H1 (cell line): ENCODE results near the gene CACNB4. TPM values are rescaled to one million over a fixed set of nuclear protein-coding genes. Genes with fewer than 3 reads are reported as not detected.

Source experiments
- CTCF ChIA-PET: fragments of 300-600 bp; sonication (Branson Sonifier 250); formaldehyde crosslinking; loops from one replicate; lab custom pipeline; 2021; ENCODE audit not compliant: partially characterized antibody; lab: Charles Lee
- POLR2A ChIA-PET: fragments of 300-600 bp; sonication (Branson Sonifier 250); formaldehyde crosslinking; loops from one replicate; lab custom pipeline; 2021; ENCODE audit warnings: inconsistent platforms; ENCODE audit not compliant: partially characterized antibody; lab: Charles Lee
- DNase-seq, 2 experiments: peaks; one replicate each; pipeline versions ENCODE4 v3.0.0 to v3.0.0-alpha.2; 2010 to 2022; ENCODE audit warnings: low spot score in 2 of 2, low read depth in 1 of 2, mixed read lengths in 1 of 2
- FAIRE-seq: peaks from 2 replicates; lab custom pipeline; 2011; peaks lifted over from hg19 to GRCh38; lab: Jason Lieb, UNC
- H2AFZ ChIP-seq: 2 replicates; pipeline ENCODE4 v1.8.1; 2012; ENCODE audit warnings: low read length, inconsistent platforms
- H2AK5ac ChIP-seq: 2 replicates; pipeline ENCODE4 v1.6.1; 2013; ENCODE audit warnings: low read depth, low read length
- H2BK120ac ChIP-seq: replicated peaks from 2 replicates; pipeline ENCODE3; 2013; ENCODE audit warnings: low read depth, low read length, inconsistent platforms
- H2BK12ac ChIP-seq: 2 replicates; pipeline ENCODE4 v1.6.1; 2013; ENCODE audit warnings: low read depth, low read length
- H2BK15ac ChIP-seq: 2 replicates; pipeline ENCODE4 v1.6.1; 2013; ENCODE audit warnings: low read length
- H2BK20ac ChIP-seq: 2 replicates; pipeline ENCODE4 v1.6.1; 2013; ENCODE audit warnings: low read length
- H2BK5ac ChIP-seq: 2 replicates; pipeline ENCODE4 v1.6.1; 2013; ENCODE audit warnings: low read depth, low read length
- H3K14ac ChIP-seq: 2 replicates; pipeline ENCODE4 v1.6.1; 2013; ENCODE audit warnings: inconsistent platforms; ENCODE audit not compliant: insufficient read length
- H3K18ac ChIP-seq: 2 replicates; pipeline ENCODE4 v1.6.1; 2013; ENCODE audit warnings: low read length; ENCODE audit errors: extremely low read depth
- H3K23ac ChIP-seq: 2 replicates; pipeline ENCODE4 v1.6.1; 2013; ENCODE audit warnings: inconsistent platforms; ENCODE audit not compliant: insufficient read length
- H3K23me2 ChIP-seq: 2 replicates; pipeline ENCODE4 v1.6.1; 2013; ENCODE audit warnings: low read depth, low read length
- H3K27ac ChIP-seq: 2 replicates; pipeline ENCODE4 v1.6.1; 2011; ENCODE audit warnings: low read depth, low read length, inconsistent platforms
- H3K27me3 ChIP-seq, 4 experiments: replicated peaks in 1 of 4; 1 replicate in 1 of 4; 2 replicates in 3 of 4; pipeline versions ENCODE4 v1.6.1 to v1.8.1; 2011 to 2013; ENCODE audit warnings: low read length in 3 of 4, mild to moderate bottlenecking in 3 of 4, inconsistent platforms in 2 of 4, mixed read lengths in 2 of 4, moderate library complexity in 1 of 4; ENCODE audit not compliant: control insufficient read depth in 3 of 4, insufficient read depth in 3 of 4; ENCODE audit errors: extremely low read depth in 1 of 4
- H3K36me3 ChIP-seq, 4 experiments: 2 replicates each; pipeline versions ENCODE4 v1.6.1 to v1.8.1; 2011 to 2013; ENCODE audit warnings: mild to moderate bottlenecking in 4 of 4, low read length in 3 of 4, moderate library complexity in 2 of 4, control low read depth in 1 of 4, inconsistent platforms in 1 of 4; ENCODE audit not compliant: insufficient read depth in 4 of 4, control insufficient read depth in 2 of 4
- H3K4ac ChIP-seq: replicated peaks from 2 replicates; pipeline ENCODE3; 2013; ENCODE audit warnings: low read length, low read depth, mixed read lengths, inconsistent platforms; ENCODE audit not compliant: insufficient read length
- H3K4me1 ChIP-seq, 4 experiments: replicated peaks in 1 of 4; 1 replicate in 1 of 4; 2 replicates in 3 of 4; pipeline versions ENCODE4 v1.6.1 to v1.8.1; 2011 to 2013; ENCODE audit warnings: low read length in 3 of 4, inconsistent platforms in 2 of 4, mixed read lengths in 1 of 4; ENCODE audit not compliant: insufficient read depth in 4 of 4, control insufficient read depth in 3 of 4
- H3K4me2 ChIP-seq, 2 experiments: 2 replicates each; pipeline versions ENCODE4 v1.6.1 to v1.8.1; 2011 to 2013; ENCODE audit warnings: low read depth in 2 of 2, low read length in 2 of 2, control low read depth in 1 of 2, inconsistent platforms in 1 of 2, mild to moderate bottlenecking in 1 of 2; ENCODE audit not compliant: insufficient read depth in 1 of 2
- H3K4me3 ChIP-seq, 4 experiments: fragments of 200-600, 300-600 bp in 1 of 4; sonication (generic), shearing (Covaris generic), sonication (Bioruptor Twin) in 1 of 4; 2 replicates each; pipeline versions ENCODE4 v1.5.1 to v1.8.1; 2011 to 2016; ENCODE audit warnings: low read length in 4 of 4, low read depth in 3 of 4, control low read depth in 2 of 4, inconsistent platforms in 2 of 4, mild to moderate bottlenecking in 2 of 4, mixed read lengths in 1 of 4, moderate library complexity in 1 of 4; ENCODE audit not compliant: insufficient read depth in 2 of 4; ENCODE audit errors: extremely low read depth in 1 of 4
- H3K56ac ChIP-seq: replicated peaks from 2 replicates; pipeline ENCODE3; 2013; ENCODE audit warnings: low read depth, mild to moderate bottlenecking, mixed read lengths, low read length, inconsistent platforms; ENCODE audit not compliant: insufficient read length
- H3K79me1 ChIP-seq: 2 replicates; pipeline ENCODE4 v1.6.1; 2013; ENCODE audit warnings: low read depth, low read length, control low read depth
- H3K79me2 ChIP-seq, 2 experiments: 2 replicates each; pipeline versions ENCODE4 v1.6.1 to v1.8.1; 2012 to 2013; ENCODE audit warnings: low read length in 2 of 2, mild to moderate bottlenecking in 2 of 2, inconsistent platforms in 1 of 2; ENCODE audit not compliant: insufficient read depth in 2 of 2, control insufficient read depth in 1 of 2
- H3K9ac ChIP-seq, 4 experiments: replicated peaks in 1 of 4; 1 replicate in 1 of 4; 2 replicates in 3 of 4; pipeline versions ENCODE4 v1.6.1 to v1.8.1; 2011 to 2013; ENCODE audit warnings: low read depth in 3 of 4, low read length in 3 of 4, control low read depth in 2 of 4, mild to moderate bottlenecking in 2 of 4, moderate library complexity in 2 of 4, inconsistent platforms in 1 of 4; ENCODE audit errors: extremely low read depth in 1 of 4
- H3K9me3 ChIP-seq, 2 experiments: 2 replicates each; pipeline versions ENCODE4 v1.6.1 to v1.8.1; 2012 to 2013; ENCODE audit warnings: mild to moderate bottlenecking in 2 of 2, moderate library complexity in 2 of 2, control low read depth in 1 of 2, inconsistent platforms in 1 of 2, low read depth in 1 of 2, low read length in 1 of 2, mixed read lengths in 1 of 2; ENCODE audit not compliant: insufficient read depth in 2 of 2
- H4K20me1 ChIP-seq, 2 experiments: replicated peaks in 1 of 2; 2 replicates each; pipeline versions ENCODE3 to v1.8.1; 2011 to 2013; ENCODE audit warnings: inconsistent platforms in 2 of 2, low read length in 2 of 2, mild to moderate bottlenecking in 1 of 2; ENCODE audit not compliant: insufficient read depth in 2 of 2, control insufficient read depth in 1 of 2
- H4K5ac ChIP-seq: 2 replicates; pipeline ENCODE4 v1.6.1; 2013; ENCODE audit warnings: low read length, low read depth, mixed read lengths, inconsistent platforms; ENCODE audit not compliant: insufficient read length
- H4K8ac ChIP-seq: 2 replicates; pipeline ENCODE4 v1.8.0; 2013; ENCODE audit warnings: mild to moderate bottlenecking, moderate library complexity, low read length, inconsistent platforms; ENCODE audit not compliant: insufficient read depth; ENCODE audit errors: extremely low read depth
- H4K91ac ChIP-seq: replicated peaks from 2 replicates; pipeline ENCODE3; 2013; ENCODE audit warnings: low read length, mixed read lengths, inconsistent platforms; ENCODE audit not compliant: insufficient read length
- ASH2L ChIP-seq: fragments of 200-600, 300-600 bp; sonication (generic); IDR thresholded peaks from one replicate; pipeline ENCODE4 v1.7.1; 2017; ENCODE audit warnings: low read length
- SUZ12 ChIP-seq: fragments of 200-600 bp; sonication (generic); IDR thresholded peaks from 2 replicates; pipeline ENCODE4 v1.6.1; 2012; ENCODE audit warnings: mild to moderate bottlenecking, inconsistent platforms, low read length, moderate library complexity, mixed read lengths
- TCF12 ChIP-seq: IDR thresholded peaks from 2 replicates; pipeline ENCODE4 v1.6.1; 2011; ENCODE audit warnings: low read depth, mild to moderate bottlenecking, low read length
- YY1 ChIP-seq: IDR thresholded peaks from 2 replicates; pipeline ENCODE4 v1.6.1; 2011; ENCODE audit warnings: low read depth, mild to moderate bottlenecking, low read length
- WGBS, 2 experiments: shearing (Covaris generic) in 1 of 2; methylation state at CpG; one replicate each; pipeline versions ENCODE4 v1.1.6 to v1.1.7; 2013 to 2015; ENCODE audit warnings: low lambda C conversion rate in 2 of 2, mixed read lengths in 2 of 2, inconsistent platforms in 1 of 2, low coverage in 1 of 2, missing lambda C conversion rate in 1 of 2; ENCODE audit not compliant: insufficient replicate concordance in 2 of 2, insufficient coverage in 1 of 2, insufficient read length in 1 of 2; ENCODE audit errors: extremely low coverage in 1 of 2, missing lambda C conversion rate in 1 of 2; 5-methylcytosine and 5-hydroxymethylcytosine counted together
- polyA plus RNA-seq, 7 experiments: library from polyadenylated mRNA; depleted of rRNA in 3 of 7; stranded (reverse) in 5 of 7; unstranded in 2 of 7; fragments of >200 nt in 5 of 7; fragments of 200-250 nt in 2 of 7; gene quantifications; 1 replicate in 5 of 7; 2 replicates in 1 of 7; 4 replicates in 1 of 7; pipeline versions ENCODE4 v1.2.1 to v1.2.3, GENCODE V29; 2011 to 2013; ENCODE audit warnings: missing spikeins in 2 of 7, mixed read lengths in 2 of 7
- total RNA-seq: library from RNA; stranded (reverse); fragmentation: NEBNext Ultra II Directional; extraction: Animal tissue kit (Norgen Biotek cat#: 25700); gene quantifications from 2 replicates; pipeline ENCODE4 v1.2.1, GENCODE V29; 2021

The CACNB4 gene
- total and polyA plus RNA-seq, 2 of the 8 experiments (the other 6 are each of a cell fraction or from before 2014, with no cell fraction given): 2.0 to 4.0 TPM

DNA sequence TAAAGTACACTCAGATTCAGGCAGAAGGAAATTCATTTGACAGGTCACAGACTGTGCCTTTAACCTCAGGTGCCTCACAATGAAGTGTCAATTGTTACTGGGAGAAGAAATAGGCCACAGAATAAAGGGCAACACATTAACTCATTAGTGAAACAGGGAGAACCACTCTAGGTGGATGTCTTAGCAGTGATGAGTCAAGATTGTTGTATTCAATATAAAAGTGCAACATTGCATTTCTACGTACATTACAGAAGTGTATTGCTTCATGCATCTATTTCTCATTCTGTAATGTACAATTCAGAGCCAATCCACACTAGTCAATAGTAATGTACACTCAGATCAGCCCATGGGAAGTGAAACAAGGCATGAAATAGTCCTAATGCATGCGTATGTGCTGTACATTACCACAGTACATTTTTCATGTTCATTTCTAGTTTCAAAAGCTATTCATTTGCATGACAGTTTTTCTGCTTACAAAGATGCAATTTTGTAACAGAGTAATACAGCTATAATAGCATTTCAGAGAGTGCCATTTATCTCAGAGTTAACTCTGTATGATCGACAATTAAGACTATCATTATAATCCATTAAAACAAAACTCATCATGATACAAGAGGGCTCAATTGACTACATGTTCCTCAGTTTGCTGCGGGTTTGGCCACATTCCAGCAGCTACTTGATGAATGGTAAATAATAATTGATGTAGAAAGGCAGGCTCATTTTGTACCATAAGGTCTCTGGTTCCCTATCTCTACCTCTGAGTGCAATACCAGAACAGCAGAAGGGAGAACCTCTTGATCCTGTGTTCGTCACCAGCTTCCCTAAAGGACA is 258.4 kb downstream of the CACNB4 start:
- Histone ChIP-seq H3K36me3 (no peaks in the 10 kb centered on the region), H3K18ac (no peak overlapping the region), H3K4ac (no peak overlapping the region), H3K4me1 (no peaks in the 10 kb centered on the region), H3K14ac (no peak overlapping the region), H3K79me1 (no peaks in the 10 kb centered on the region), H3K9me3 (no peaks in the 10 kb centered on the region), H4K20me1 (no peaks in the 10 kb centered on the region), H2AK5ac (no peak overlapping the region), H3K79me2 (no peaks in the 10 kb centered on the region), H4K91ac (no peak overlapping the region), H3K27ac (no peak overlapping the region), H2AFZ (no peak overlapping the region), H3K4me2 (no peak overlapping the region), H4K5ac (no peak overlapping the region), H2BK5ac (no peak overlapping the region), H4K8ac (no peak overlapping the region), H2BK12ac (no peak overlapping the region), H2BK20ac (no peak overlapping the region), H2BK120ac (no peak overlapping the region), H3K56ac (no peak overlapping the region), H2BK15ac (no peak overlapping the region), H3K4me3 (no peak overlapping the region), H3K9ac (no peak overlapping the region)
- CTCF ChIA-PET: interaction anchor here (0.7 to 2.0 kb wide), 5 partner anchors 9 to 1698 kb away, joined by 3 to 12 read pairs (median 3); no protein-coding TSS in a partner anchor
- DNase-seq (no peak), FAIRE-seq (no peak)
- POLR2A ChIA-PET: interaction anchor here (1.3 to 2.1 kb wide), 2 partner anchors 9 to 12 kb away, joined by 3 to 5 read pairs; partner anchors contain the start of gene ARL5A
- WGBS, 2 experiments: 84% methylated on average over 5 of the region's 5 CpGs; no CpG with 5 or more reads in 1 of the 2 experiments
- TF ChIP-seq TCF12: no peak
- no peak for TF ChIP-seq ASH2L
- no peak for TF ChIP-seq SUZ12
- no peak for TF ChIP-seq YY1
- TF ChIP-seq, all 59 proteins: peak for 0
- Histone ChIP-seq H3K27me3 (no peaks in the 10 kb centered on the region), H3K23ac (no peak overlapping the region), H3K23me2 (no peaks in the 10 kb centered on the region)
